ENCODE data around the gene EYS. TPM values are rescaled to one million over a fixed set of nuclear protein-coding genes. Genes with fewer than 3 reads are reported as not detected.

Gene EYS
- under 0.01 and 3.2 TPM in 2 replicates for total RNA-seq

DNA sequence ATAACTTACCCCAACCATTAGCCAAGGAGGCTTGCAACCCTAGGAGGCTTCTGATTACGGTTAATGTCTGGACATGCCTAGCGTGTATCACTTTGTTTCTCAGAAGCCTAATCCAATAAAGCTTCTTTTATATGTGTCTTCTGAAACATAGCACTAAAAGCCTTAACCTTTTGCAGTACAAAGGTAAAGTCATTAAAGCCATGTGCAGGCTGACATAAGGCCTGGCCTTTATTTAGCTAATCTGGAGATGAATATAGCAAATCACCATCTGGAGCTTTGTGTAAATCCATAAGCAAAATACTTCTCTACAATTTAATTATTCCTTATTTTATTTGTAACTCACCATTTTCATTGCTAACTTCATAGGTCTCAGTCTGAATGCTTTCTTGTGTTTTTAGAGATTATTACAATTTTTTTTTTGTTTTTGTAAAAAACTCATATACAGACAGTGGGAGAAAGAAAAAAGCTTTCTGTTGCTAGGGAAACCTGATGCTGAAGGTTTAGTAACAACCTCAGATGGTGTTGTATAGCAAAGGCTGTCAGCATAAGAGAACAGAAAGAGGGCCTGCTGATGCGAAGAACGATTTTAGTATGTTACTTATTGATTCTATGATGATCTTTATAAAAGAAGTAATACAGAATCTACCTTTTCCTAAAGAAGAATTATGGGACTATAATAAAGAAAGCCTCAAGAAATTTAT is at the start of gene EYS:
TSS of gene EYS (minus strand) at position 101 of the 701 bp plus-strand sequence. CDS start 211,816 bp downstream, outside the sequence.

All from vein endothelial cell (primary cell).